Endothelial cell (in vitro differentiated cells): Measurements from ENCODE around the gene IGFBPL1. TPM values are rescaled to one million over a fixed set of nuclear protein-coding genes. Genes with fewer than 3 reads are reported as not detected.

Experiments
- DNase-seq: peaks from one replicate; pipeline ENCODE4 v3.0.0; 2021; ENCODE audit warnings: low spot score
- H3K27ac Mint-ChIP-seq: one replicate; pipeline ENCODE4 v1.8.0; 2021; ENCODE audit warnings: mixed read lengths, inconsistent platforms; ENCODE audit not compliant: unreplicated experiment
- H3K27me3 Mint-ChIP-seq: one replicate; pipeline ENCODE4 v1.8.0; 2021; ENCODE audit warnings: mild to moderate bottlenecking, moderate library complexity, mixed read lengths, inconsistent platforms; ENCODE audit not compliant: unreplicated experiment
- H3K36me3 Mint-ChIP-seq: one replicate; pipeline ENCODE4 v1.8.0; 2021; ENCODE audit warnings: mild to moderate bottlenecking, low read depth, mixed read lengths, inconsistent platforms; ENCODE audit not compliant: unreplicated experiment
- H3K4me1 Mint-ChIP-seq: one replicate; pipeline ENCODE4 v1.8.0; 2021; ENCODE audit warnings: mild to moderate bottlenecking, mixed read lengths, inconsistent platforms; ENCODE audit not compliant: unreplicated experiment
- H3K4me3 Mint-ChIP-seq: one replicate; pipeline ENCODE4 v1.8.0; 2021; ENCODE audit warnings: mild to moderate bottlenecking, mixed read lengths, inconsistent platforms; ENCODE audit not compliant: unreplicated experiment
- H3K9me3 Mint-ChIP-seq: one replicate; pipeline ENCODE4 v1.8.0; 2021; ENCODE audit warnings: mixed read lengths, inconsistent platforms; ENCODE audit not compliant: unreplicated experiment
- total RNA-seq: library from RNA; stranded (reverse); fragmentation: NEBNext Ultra II Directional; extraction: Animal tissue kit (Norgen Biotek cat#: 25700); gene quantifications from one replicate; pipeline ENCODE4 v1.2.1, GENCODE V29; 2021; ENCODE audit not compliant: unreplicated experiment
- TF ChIP-seq, protein P1 (sequence below): fragments of 200-600 bp; sonication (generic); IDR thresholded peaks from one replicate; pipeline ENCODE4 v1.5.0; 2021; ENCODE audit warnings: antibody characterized with exemption; ENCODE audit not compliant: unreplicated experiment

The IGFBPL1 gene
- total RNA-seq, 1 donor from 2014 or later: 9.1 TPM

DNA sequence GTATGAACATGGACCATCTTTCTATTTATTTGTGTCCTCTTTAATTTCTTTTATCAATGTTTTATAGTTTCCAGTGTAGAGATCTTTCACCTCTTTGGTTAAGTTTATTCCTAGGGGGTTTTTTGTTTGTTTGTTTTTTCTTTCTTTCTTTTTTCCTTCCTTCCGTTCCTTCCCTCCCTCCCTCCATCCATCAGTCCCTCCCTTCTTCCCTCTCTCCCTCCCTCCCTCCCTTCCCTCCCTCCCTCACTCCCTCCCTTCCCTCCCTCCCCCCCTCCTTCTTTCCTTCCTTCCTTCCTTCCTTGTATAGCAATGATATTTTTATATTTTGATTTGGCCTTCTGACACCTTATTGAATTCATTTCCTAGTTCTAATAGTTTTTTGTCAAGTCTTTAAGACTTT lies 23.4 kb upstream of the IGFBPL1 start:
- Mint-ChIP-seq H3K4me1 (no peaks in the 10 kb centered on the region), H3K36me3 (no peaks in the 10 kb centered on the region), H3K27me3 (peaks cover 3% of the 10 kb centered on the region), H3K27ac (no peak overlapping the region), H3K4me3 (no peak overlapping the region), H3K9me3 (no peaks in the 10 kb centered on the region)
- TF ChIP-seq, protein P1, sequence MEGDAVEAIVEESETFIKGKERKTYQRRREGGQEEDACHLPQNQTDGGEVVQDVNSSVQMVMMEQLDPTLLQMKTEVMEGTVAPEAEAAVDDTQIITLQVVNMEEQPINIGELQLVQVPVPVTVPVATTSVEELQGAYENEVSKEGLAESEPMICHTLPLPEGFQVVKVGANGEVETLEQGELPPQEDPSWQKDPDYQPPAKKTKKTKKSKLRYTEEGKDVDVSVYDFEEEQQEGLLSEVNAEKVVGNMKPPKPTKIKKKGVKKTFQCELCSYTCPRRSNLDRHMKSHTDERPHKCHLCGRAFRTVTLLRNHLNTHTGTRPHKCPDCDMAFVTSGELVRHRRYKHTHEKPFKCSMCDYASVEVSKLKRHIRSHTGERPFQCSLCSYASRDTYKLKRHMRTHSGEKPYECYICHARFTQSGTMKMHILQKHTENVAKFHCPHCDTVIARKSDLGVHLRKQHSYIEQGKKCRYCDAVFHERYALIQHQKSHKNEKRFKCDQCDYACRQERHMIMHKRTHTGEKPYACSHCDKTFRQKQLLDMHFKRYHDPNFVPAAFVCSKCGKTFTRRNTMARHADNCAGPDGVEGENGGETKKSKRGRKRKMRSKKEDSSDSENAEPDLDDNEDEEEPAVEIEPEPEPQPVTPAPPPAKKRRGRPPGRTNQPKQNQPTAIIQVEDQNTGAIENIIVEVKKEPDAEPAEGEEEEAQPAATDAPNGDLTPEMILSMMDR: no peak
- no peak for DNase-seq

DNA sequence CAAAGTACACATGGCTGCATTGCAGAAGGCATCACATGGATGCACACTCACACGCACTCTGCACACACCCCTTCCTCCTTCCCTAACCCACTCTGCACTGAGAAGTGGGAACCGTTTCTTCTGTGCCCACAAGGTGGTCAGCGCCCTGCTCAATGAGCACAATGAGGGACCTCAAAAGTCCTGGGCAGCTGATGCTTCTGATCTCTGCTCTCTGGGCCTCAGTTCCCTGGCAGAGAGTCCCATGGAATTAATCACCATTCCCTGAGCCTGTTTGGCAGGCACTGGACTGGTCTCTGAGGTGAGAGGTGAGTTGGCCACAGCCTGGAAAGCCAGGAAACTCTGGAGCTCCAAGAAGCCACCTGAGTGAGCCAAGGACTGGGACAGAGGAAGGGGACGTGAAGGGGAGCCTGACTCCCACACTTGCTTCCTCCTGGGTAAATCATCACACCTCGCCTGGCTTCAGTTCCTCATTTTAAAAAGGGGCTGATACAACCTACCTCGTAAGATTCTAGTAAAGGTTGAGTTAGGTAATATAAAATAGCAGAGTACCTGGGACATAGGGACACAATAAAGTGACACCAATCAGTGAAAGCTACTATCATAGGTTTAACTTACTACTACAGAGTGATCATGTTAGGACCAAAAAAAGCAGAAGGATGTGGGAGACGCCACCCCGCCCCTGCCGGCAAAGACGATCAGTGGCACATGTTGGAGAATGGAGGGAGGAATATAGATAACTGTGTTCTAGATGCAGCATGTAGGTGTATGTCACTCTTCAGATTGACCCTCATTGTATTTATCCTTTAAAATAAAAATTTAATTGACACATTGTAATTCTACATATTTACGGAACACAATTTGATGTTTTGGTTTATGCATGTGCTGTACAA lies 21.1 kb upstream of the IGFBPL1 start:
- TF ChIP-seq, protein P1: no peak
- no peak for DNase-seq
- Mint-ChIP-seq H3K4me3 (no peak overlapping the region), H3K9me3 (no peaks in the 10 kb centered on the region), H3K27ac (no peak overlapping the region), H3K36me3 (no peaks in the 10 kb centered on the region), H3K27me3 (peaks cover 7% of the 10 kb centered on the region), H3K4me1 (no peaks in the 10 kb centered on the region)

DNA sequence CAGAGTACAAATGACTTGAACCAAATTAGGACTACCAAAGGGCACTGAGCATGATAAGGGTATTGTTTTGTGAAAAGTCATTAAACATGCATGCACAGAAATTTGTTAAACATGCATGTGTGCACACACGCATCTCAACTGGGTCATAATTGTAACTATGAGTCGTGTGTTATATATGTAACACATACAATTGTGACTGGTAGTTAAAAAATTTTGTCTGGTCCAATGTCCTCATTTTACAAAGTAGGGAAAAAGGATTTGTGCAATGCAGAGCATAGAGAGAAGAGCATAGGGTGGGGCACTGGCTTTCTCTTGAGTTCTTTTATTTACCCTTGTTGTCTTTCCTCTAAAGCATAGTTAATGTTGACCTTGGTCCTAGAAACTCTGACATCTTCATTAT lies 19.3 kb upstream of the IGFBPL1 start:
- H3K4me3 Mint-ChIP-seq: no peak overlapping the region
- no peaks in the 10 kb centered on the region for H3K36me3 Mint-ChIP-seq
- TF ChIP-seq, protein P1: no peak
- H3K27ac Mint-ChIP-seq: no peak overlapping the region
- DNase-seq: no peak
- H3K4me1 Mint-ChIP-seq: no peaks in the 10 kb centered on the region
- H3K27me3 Mint-ChIP-seq: peaks cover 13% of the 10 kb centered on the region
- H3K9me3 Mint-ChIP-seq: no peaks in the 10 kb centered on the region

- Mint-ChIP-seq H3K27ac (no peak overlapping the region), H3K4me1 (peaks cover under 1% of the 10 kb centered on the region), H3K36me3 (no peaks in the 10 kb centered on the region), H3K27me3 (peaks cover 13% of the 10 kb centered on the region), H3K9me3 (no peaks in the 10 kb centered on the region), H3K4me3 (no peak overlapping the region)
- no peak for DNase-seq
- TF ChIP-seq, protein P1: no peak
Measured at GRCh38 chr9:38443181-38443580, 18.9 kb upstream of the IGFBPL1 start.

DNA sequence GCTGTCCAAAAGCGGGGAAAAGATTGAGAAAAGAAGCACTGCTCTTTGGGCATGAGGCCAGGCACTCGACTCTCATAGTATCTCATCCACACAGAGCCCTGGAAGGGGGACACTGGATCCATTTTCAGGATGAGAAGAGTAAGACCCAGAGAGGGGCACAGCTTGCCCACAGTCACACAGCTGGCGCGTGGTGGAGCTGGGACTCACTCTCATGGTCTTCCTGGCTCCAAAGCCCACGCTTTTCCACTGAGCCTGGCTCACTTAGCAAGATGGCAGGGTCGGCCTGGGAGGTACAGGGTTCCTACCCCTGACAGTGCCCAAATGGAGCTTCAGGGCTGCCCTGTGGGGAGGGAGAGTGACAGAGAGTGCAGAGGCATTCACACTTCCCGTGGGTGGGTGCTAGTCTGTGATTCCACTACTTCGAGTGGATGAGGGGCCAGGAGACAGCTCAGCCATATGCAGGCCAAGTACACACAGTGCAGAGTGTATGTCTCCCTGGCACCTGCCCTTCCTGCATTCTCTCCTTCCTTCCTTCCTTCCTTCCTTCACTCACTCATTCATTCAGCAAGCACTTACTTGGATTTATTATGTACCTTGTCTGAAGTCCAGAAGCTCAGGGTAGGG lies 18.3 kb upstream of the IGFBPL1 start:
- Mint-ChIP-seq H3K27me3 (peaks cover 13% of the 10 kb centered on the region), H3K9me3 (no peaks in the 10 kb centered on the region), H3K4me3 (no peak overlapping the region), H3K4me1 (peaks cover 6% of the 10 kb centered on the region), H3K36me3 (no peaks in the 10 kb centered on the region), H3K27ac (no peak overlapping the region)
- TF ChIP-seq, protein P1: no peak
- no peak for DNase-seq
